Measurements from ENCODE around the gene LCORL. TPM values are rescaled to one million over a fixed set of nuclear protein-coding genes. Genes with fewer than 3 reads are reported as not detected.

LCORL gene
- total RNA-seq, 1 donor from 2014 or later: 7.4 TPM

- Histone ChIP-seq H3K27me3 (ENCODE audit: control insufficient read depth, insufficient read depth, low read length) (no peaks in the 10 kb centered on the region), H3K36me3 (ENCODE audit: control insufficient read depth, insufficient read depth, low read length) (no peaks in the 10 kb centered on the region), H3K4me3 (ENCODE audit: low read depth, low read length) (no peak overlapping the region)
- DNase-seq (ENCODE audit: low read depth) (no peak), FAIRE-seq (peak; percentile 50)
- no peak for TF ChIP-seq CTCF (IDR thresholded peaks at IDR 0.05; ENCODE audit: insufficient read depth, low read length, severe bottlenecking)
Measured at GRCh38 chr4:17911608-17912007, 109.9 kb downstream of the LCORL start.

GRCh38 chr4:17898553-17899055 is 123.0 kb downstream of the LCORL start:
- no peak overlapping the region for H3K4me3 ChIP-seq (ENCODE audit: low read depth, low read length)
- no peaks in the 10 kb centered on the region for H3K36me3 ChIP-seq (ENCODE audit: control insufficient read depth, insufficient read depth, low read length)
- DNase-seq (ENCODE audit: low read depth) (no peak), FAIRE-seq (no peak)
- no peaks in the 10 kb centered on the region for H3K27me3 ChIP-seq (ENCODE audit: control insufficient read depth, insufficient read depth, low read length)
- TF ChIP-seq CTCF (IDR thresholded peaks at IDR 0.05; ENCODE audit: insufficient read depth, low read length, severe bottlenecking): no peak

GRCh38 chr4:17895481-17895880 is 126.1 kb downstream of the LCORL start:
- DNase-seq (ENCODE audit: low read depth): no peak
- no peak overlapping the region for H3K4me3 ChIP-seq (ENCODE audit: low read depth, low read length)
- H3K27me3 ChIP-seq (ENCODE audit: control insufficient read depth, insufficient read depth, low read length): no peaks in the 10 kb centered on the region
- no peak for TF ChIP-seq CTCF (IDR thresholded peaks at IDR 0.05; ENCODE audit: insufficient read depth, low read length, severe bottlenecking)
- FAIRE-seq: no peak
- H3K36me3 ChIP-seq (ENCODE audit: control insufficient read depth, insufficient read depth, low read length): no peaks in the 10 kb centered on the region

GRCh38 chr4:17894421-17894820 is 127.1 kb downstream of the LCORL start:
- DNase-seq (ENCODE audit: low read depth): no peak
- H3K4me3 ChIP-seq (ENCODE audit: low read depth, low read length): no peak overlapping the region
- TF ChIP-seq CTCF (IDR thresholded peaks at IDR 0.05; ENCODE audit: insufficient read depth, low read length, severe bottlenecking): no peak
- H3K36me3 ChIP-seq (ENCODE audit: control insufficient read depth, insufficient read depth, low read length): no peaks in the 10 kb centered on the region
- no peak for FAIRE-seq
- H3K27me3 ChIP-seq (ENCODE audit: control insufficient read depth, insufficient read depth, low read length): no peaks in the 10 kb centered on the region

GRCh38 chr4:17889692-17890091 is 131.9 kb downstream of the LCORL start:
- Histone ChIP-seq H3K4me3 (ENCODE audit: low read depth, low read length) (no peak overlapping the region), H3K36me3 (ENCODE audit: control insufficient read depth, insufficient read depth, low read length) (no peaks in the 10 kb centered on the region), H3K27me3 (ENCODE audit: control insufficient read depth, insufficient read depth, low read length) (no peaks in the 10 kb centered on the region)
- TF ChIP-seq CTCF (IDR thresholded peaks at IDR 0.05; ENCODE audit: insufficient read depth, low read length, severe bottlenecking): no peak
- DNase-seq (ENCODE audit: low read depth): no peak
- FAIRE-seq: no peak

GRCh38 chr4:17884511-17884910 is 137.0 kb downstream of the LCORL start:
- Histone ChIP-seq H3K4me3 (ENCODE audit: low read depth, low read length) (no peak overlapping the region), H3K36me3 (ENCODE audit: control insufficient read depth, insufficient read depth, low read length) (no peaks in the 10 kb centered on the region), H3K27me3 (ENCODE audit: control insufficient read depth, insufficient read depth, low read length) (no peaks in the 10 kb centered on the region)
- no peak for TF ChIP-seq CTCF (IDR thresholded peaks at IDR 0.05; ENCODE audit: insufficient read depth, low read length, severe bottlenecking)
- FAIRE-seq (no peak), DNase-seq (ENCODE audit: low read depth) (no peak)

All from bronchial epithelial cell (primary cell).